Upper lobe of left lung (tissue), 4 donors: ENCODE data around the gene GPC5.

ENCODE experiments used
- EP300 ChIP-seq, 4 donors: sonication (generic); formaldehyde crosslinking; IDR thresholded peaks; one replicate each; pipeline ENCODE4 v1.5.1; 2017; ENCODE audit warnings: antibody characterized with exemption in 4 of 4, control low read depth in 2 of 4
- POLR2A ChIP-seq, 4 donors: fragments of 450-650 bp; IDR thresholded peaks; one replicate each; pipeline ENCODE4 v1.5.1; 2016 to 2017; ENCODE audit warnings: antibody characterized with exemption in 4 of 4, mild to moderate bottlenecking in 2 of 4
- TF ChIP-seq, protein P1 (sequence below), 6 experiments: fragments of 450-650 bp in 4 of 6; fragments of 200-600 bp in 2 of 6; sonication (generic) in 2 of 6; IDR thresholded peaks; one replicate each; pipeline ENCODE4 v1.5.1; 2016 to 2019; ENCODE audit warnings: antibody characterized with exemption in 6 of 6

DNA sequence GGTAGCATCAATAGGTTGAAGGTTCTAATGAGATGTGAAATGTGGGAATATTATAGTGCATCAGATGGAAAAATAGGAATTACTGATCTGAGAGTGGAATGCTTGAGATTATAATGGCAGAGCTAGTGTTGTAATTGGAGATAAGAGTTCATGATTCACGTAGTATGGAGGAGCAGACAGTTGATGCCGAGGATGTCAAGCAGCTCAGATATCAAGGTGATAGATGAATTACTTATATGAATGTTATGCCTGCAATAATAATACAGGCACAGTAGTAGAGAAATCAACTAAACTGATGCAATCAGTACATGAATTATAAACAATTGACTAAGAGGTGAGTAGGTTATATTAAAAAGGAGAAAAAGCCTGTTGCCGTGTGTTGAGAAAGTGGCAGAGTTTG, 1035.0 kb downstream of the GPC5 start:
- TF ChIP-seq, protein P1, sequence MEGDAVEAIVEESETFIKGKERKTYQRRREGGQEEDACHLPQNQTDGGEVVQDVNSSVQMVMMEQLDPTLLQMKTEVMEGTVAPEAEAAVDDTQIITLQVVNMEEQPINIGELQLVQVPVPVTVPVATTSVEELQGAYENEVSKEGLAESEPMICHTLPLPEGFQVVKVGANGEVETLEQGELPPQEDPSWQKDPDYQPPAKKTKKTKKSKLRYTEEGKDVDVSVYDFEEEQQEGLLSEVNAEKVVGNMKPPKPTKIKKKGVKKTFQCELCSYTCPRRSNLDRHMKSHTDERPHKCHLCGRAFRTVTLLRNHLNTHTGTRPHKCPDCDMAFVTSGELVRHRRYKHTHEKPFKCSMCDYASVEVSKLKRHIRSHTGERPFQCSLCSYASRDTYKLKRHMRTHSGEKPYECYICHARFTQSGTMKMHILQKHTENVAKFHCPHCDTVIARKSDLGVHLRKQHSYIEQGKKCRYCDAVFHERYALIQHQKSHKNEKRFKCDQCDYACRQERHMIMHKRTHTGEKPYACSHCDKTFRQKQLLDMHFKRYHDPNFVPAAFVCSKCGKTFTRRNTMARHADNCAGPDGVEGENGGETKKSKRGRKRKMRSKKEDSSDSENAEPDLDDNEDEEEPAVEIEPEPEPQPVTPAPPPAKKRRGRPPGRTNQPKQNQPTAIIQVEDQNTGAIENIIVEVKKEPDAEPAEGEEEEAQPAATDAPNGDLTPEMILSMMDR (IDR thresholded peaks at IDR 0.05): no peak
- TF ChIP-seq POLR2A (IDR thresholded peaks at IDR 0.05) (no peak), EP300 (IDR thresholded peaks at IDR 0.05) (no peak)
